ENCODE results near the gene FOXO6.

GRCh38 chr1:41388510-41388909 lies 27.3 kb downstream of the FOXO6 start:
- TF ChIP-seq FOXM1 (IDR thresholded peaks at IDR 0.05; ENCODE audit: low read depth): no peak
- TF ChIP-seq FOXM1 (CRISPR knock-in tag; IDR thresholded peaks at IDR 0.05; ENCODE audit: low read depth): no peak
- no peak for TF ChIP-seq ZNF133 (CRISPR knock-in tag; IDR thresholded peaks at IDR 0.05)
- no peak for TF ChIP-seq POLR2A (conservative IDR thresholded peaks at IDR 0.05)
- TF ChIP-seq TARDBP (IDR thresholded peaks at IDR 0.05): no peak
- TF ChIP-seq, protein P1, sequence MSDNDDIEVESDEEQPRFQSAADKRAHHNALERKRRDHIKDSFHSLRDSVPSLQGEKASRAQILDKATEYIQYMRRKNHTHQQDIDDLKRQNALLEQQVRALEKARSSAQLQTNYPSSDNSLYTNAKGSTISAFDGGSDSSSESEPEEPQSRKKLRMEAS (CRISPR knock-in tag; IDR thresholded peaks at IDR 0.05): no peak
- no peak for TF ChIP-seq LEF1 (IDR thresholded peaks at IDR 0.05)
- TF ChIP-seq, protein P2, sequence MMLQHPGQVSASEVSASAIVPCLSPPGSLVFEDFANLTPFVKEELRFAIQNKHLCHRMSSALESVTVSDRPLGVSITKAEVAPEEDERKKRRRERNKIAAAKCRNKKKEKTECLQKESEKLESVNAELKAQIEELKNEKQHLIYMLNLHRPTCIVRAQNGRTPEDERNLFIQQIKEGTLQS (IDR thresholded peaks at IDR 0.05): no peak
- TF ChIP-seq, protein P2 (CRISPR knock-in tag; conservative IDR thresholded peaks at IDR 0.05): no peak

All from K562 (cell line).